Liver (tissue), 3 donors: ENCODE results near the gene ACAD9.

Experiments
- CTCF ChIP-seq: fragments of 150-350 bp; IDR thresholded peaks from 2 replicates; pipeline ENCODE4 v1.5.1; 2017; ENCODE audit warnings: improper control_type of control experiment, low read depth, low read length; ENCODE audit not compliant: missing input control
- GABPA ChIP-seq, 2 donors: IDR thresholded peaks in 1 of 2; conservative IDR thresholded peaks in 1 of 2; 2 replicates each; pipeline ENCODE4 v1.6.1; 2016; ENCODE audit warnings: antibody characterized with exemption in 2 of 2, mild to moderate bottlenecking in 1 of 2, moderate library complexity in 1 of 2
- HNF4G ChIP-seq: IDR thresholded peaks from 2 replicates; pipeline ENCODE4 v1.6.1; 2016; ENCODE audit warnings: antibody characterized with exemption
- REST ChIP-seq: IDR thresholded peaks from 2 replicates; pipeline ENCODE4 v1.6.1; 2016; ENCODE audit warnings: antibody characterized with exemption, mild to moderate bottlenecking
- RXRA ChIP-seq, 2 donors: IDR thresholded peaks; 2 replicates each; pipeline ENCODE4 v1.6.1; 2017 to 2018; ENCODE audit warnings: antibody characterized with exemption in 2 of 2, mild to moderate bottlenecking in 1 of 2
- donor health status: healthy.
- donor health status: healthy.

DNA sequence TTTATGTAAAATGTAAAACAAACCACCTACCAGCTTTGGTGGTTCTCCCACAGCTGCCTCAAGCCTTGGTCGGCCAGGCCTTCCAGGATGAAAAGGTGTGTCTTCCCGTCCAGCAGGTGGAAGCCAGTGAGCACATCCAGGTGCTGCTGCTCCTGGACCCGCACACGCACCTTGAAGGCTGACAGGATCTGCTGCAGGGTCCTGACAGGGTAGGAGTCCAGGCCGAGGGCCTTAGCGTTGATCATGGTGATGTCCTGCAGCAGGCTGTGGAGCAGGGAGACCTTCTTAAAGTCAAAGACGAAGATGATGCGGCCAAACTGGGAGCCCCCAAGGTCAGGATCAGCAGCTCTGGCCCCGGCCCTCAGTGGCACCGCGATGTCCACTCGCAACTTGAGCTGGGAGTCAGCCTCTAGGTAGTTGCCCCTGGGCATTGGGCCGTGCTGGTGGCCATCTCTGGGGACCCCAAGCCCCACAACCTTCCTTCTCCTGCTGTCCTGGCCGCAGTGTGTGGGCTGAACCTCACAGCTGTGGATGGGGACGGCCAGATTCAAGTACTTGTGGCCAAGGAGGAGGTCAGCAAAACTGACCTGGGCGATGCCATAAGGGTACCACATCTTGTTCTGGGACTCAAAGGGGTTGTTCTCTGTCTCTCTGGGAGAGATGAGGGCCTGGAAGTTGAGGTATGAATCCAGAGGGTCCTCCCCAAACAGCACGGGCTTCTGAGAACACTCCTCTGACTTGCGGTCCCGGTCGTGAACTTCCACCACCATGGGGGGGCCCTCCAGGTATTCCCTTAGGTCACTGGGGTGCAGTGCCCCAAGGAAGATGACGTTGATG, 65.8 kb downstream of the ACAD9 start:
- TF ChIP-seq GABPA (IDR thresholded peaks at IDR 0.05 in 1 of 2, conservative IDR thresholded peaks at IDR 0.05 in 1 of 2) (no peak), CTCF (no peak), RXRA (IDR thresholded peaks at IDR 0.05) (no peak), REST (no peak), HNF4G (no peak)
